ENCODE measurements around the gene KCNS1.
"Not testable (repeated sequence)": the region's sequence is repeated elsewhere in the genome, so short reads cannot be mapped to it uniquely, and the experiment has no call there.

Gene KCNS1

DNA sequence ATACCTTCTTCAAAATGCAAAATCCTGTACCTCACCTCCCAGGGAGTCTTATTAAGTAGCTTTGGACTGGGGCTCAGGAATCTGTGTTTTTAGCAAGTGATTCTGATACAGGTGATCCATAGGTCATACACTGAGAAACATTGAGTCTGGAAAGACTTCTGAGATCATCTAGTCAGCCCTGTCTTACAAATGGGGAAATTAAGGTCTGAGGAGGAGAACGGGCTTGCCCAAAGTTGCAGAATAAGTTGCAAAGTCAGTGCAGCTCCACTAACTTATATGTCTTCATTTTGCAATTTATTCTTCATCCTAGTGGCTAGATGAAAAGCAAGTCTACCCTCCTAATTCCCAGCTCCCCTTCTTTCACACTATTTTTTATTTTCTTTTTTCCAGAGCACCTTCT, 28.9 kb downstream of the KCNS1 start:
- DNase-seq, result no peak

GRCh38 chr20:45070932-45071632, 29.8 kb downstream of the KCNS1 start:
- no peak for DNase-seq

GRCh38 chr20:45069261-45069660, 31.7 kb downstream of the KCNS1 start:
- no peak for DNase-seq

GRCh38 chr20:45067558-45067957, 33.4 kb downstream of the KCNS1 start:
- no peak for DNase-seq

GRCh38 chr20:45067087-45067486, 33.8 kb downstream of the KCNS1 start:
- no peak for DNase-seq

DNA sequence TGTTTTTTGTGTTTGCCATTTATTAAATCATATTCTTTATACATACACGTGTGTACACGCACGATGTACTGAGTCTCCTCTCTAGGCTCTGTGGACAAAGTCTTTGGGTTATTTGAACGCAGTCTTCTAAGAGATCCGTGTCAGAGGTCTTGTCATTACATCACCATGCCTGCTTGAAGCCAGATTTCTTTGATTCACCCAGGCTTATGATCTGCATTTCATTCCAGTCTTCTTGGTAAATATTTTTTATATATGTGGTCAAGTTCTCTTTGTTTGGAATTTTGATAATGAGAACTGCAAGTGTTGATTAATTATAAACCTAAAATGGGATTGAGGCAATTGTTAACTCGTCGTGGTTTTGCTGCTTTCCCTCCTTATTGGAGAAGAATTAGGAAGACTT, 34.6 kb downstream of the KCNS1 start:
- DNase-seq, result no peak

DNA sequence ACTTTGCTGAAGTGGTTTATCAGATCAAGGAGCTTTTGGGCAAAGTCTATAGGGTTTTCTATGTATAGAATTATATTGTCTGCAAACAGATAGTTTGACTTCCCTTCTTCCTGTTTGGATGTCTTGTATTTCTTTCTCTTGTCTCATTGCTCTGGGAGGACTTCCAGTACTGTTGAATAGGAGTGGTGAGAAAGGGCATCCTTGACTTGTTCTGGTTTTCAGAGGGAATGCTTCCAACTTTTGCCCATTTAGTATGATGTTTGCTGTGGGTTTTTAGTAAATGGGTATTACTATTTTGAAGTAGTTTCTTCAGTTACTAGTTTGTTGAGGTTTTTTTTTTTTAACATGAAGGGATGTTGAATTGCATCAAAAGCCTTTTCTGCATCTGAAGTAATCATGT, 36.1 kb downstream of the KCNS1 start:
- no peak for DNase-seq

DNA sequence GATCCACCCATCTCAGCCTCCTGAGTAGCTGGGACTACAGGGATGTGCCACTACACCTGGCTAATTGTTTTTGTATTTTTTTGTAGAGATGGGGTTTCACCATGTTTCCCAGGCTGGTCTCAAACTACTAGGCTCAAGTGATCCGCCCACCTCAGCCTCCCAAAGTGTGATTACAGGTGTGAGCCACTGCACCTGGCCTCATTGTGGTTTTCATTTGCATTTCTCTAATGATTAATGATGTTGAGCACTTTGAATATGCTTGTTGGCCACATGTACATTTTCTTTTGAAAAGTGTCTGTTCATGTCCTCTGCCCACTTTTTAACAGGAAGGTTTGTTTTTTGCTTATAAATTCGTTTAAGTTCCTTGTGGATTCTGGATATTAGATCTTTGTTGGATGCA, 37.8 kb downstream of the KCNS1 start:
- DNase-seq, result not testable (repeated sequence)

DNA sequence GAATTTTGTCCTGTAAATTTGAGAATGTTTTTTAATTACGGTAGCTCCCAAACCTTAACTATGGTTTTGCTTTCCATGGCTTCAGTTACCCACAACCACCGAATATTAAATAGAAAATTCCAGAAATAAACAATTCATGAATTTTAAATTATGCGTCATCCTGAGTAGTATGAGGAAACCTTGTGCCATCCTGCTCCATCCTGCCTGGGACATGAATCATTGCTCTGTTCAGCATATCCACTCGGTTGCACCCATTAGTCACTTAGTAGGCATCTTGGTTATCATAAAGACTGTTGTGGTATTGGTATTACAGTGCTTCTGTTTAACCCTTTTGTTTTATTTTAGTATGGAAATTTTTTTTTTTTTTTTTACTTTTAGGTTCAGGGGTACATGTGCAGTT, 39.7 kb downstream of the KCNS1 start:
- DNase-seq, result no peak

GRCh38 chr20:45060294-45060693, 40.6 kb downstream of the KCNS1 start:
- DNase-seq, result no peak

DNA sequence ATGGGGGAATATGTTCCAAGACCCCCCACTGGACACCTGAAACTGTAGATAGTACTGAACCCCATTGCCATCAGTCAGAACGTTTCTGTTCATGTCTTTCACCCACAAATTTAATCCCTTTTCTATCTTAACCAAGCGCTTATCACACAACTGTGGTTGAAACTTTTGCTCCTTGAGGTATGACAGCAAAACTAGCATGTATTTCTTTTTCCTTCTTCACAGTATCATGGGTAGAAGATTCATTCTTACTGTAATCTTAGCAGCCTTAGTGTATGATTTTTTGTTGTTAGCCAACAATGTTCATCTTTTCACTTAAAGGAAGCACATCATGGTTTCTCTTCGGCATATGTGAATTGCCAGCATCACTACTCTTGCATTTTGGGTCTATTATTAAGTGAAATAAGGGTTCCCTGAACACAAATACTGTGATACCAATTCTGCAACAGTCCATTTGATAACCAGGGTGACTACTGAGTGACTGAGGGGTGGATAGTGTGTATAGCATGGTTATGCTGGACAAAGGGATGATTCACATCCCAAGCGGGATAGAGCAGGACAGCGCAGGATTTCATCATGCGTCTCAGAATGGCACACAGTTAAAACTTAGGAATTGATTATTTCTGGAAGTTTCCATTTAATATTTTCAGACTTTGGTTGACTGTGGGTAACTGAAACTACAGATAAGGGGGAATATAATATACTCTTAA, 41.8 kb downstream of the KCNS1 start:
- DNase-seq, result no peak

DNA sequence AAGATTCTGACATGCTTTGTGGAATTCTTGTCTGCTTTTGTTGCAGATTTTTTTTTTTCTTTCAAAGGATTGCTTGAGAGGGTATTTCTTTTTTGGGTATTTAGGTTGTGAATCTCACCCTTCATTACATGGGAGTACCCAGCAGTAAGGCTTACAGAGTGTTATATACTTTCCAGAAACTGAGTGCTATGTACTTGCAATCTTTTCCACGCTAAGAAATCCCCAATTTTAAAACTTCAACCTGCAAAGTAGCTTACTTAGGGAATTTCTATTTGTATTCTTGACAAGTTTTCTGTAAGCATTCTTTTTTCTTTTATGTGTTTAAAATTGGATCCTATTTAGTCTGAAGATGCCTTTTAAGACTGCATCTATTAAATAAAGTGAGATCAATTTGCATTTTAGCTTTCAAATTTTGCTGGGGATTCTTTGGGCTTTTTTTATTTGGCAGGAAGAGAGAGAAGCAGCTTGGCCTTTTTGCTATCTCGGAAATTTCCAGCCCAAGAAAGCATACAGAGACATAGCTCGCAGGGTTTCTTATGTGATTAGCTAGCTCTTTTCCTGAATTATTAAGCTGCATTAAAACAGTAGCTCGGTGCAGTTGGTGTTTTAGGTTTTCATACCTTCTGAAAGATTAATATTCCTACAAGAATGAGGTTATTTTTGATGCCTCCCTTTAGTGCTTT, 42.6 kb downstream of the KCNS1 start:
- DNase-seq, result no peak

DNA sequence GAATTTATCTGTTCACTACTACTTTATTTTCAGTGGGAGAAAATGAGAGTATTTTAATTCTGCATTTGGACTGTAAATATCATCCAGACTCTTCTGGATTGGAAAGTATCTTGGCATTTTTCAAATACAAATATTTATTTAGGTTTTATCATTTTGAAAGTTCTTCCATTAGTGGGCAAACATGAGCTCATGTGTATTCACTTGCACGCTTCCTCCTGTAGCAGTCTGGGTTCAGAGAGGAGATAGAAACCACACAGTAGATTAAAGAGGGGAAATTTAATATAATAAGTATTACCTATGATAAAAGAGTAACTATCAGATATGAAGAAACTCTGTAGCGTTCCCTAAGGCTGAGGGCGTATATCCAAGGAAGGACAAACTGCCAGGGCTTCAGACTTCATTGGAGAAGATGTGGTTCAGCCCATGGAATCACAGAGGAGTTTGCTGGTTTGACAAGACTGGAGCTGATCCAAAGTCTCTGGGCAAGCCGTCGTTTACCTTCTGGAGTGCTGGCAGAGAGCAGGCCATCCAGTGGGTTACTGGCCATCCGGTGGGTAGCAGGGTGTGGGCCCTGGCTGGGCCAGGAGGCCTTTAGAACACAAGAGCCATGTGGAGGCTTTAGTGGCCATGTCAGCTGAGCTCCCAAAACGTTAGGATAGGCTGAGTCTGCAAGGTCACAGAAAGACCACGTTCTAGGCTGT, 44.3 kb downstream of the KCNS1 start:
- no peak for DNase-seq

DNA sequence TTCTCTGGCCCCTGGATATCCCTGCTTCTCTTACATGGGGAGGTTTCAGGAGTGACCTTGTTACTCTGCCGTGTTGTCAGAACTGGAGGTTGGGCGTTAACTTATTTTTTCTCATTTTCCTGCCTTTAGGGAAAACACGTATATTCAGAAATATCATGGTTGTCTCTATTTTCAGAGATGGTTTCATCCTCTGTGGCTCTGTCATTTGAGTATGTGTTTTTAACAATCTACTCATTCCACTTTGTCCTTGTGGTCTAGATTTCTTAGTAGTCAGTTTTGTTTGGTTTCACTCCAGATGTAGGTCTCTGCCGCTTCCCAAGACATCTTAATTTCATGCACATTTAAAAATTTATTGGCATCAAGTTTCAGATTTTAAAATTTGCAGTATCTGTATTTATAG, 45.9 kb downstream of the KCNS1 start:
- DNase-seq, result no peak

DNA sequence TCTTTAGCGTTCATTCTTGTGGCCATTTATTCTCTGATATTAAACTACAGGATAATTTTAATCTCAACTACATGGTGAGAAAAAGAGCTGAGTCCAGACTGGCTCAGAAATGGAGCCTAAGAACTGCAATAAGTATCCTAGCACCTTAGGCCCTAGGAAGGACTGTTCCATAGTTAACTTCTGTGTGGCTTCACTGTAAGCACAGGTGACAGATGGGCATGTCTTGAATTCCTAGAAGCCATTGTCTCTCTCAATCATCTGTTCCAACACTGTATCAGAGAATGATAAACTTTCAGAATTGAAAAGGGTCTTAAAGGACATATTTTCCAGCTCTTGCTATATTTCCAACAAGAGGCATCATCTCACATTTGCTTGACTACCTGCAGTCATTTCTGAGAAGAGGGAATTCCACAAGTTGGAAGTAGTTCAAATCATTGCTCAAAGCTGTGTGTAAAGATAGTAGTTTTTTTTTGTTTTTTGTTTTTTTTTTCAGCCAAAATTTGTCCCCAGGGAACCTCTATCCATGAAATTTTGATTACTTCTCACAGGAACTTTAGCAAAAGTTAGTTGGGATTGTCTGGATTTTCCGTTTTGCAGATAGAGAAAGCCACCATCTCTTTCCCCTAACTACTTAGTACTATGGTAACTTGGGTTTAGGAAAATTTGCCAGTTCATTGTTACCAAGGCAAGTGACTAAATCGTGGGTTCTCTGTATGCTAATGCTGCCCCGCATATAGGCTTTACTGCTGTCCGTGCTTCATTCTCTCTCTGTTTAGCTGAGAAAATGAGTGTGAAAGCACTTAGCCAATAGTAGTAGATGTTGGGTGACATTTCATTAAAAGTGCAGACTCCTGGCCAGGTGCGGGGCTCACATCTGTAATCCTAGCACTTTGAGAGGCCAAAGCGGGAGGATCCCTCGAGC, 47.2 kb downstream of the KCNS1 start:
- DNase-seq, result no peak

DNA sequence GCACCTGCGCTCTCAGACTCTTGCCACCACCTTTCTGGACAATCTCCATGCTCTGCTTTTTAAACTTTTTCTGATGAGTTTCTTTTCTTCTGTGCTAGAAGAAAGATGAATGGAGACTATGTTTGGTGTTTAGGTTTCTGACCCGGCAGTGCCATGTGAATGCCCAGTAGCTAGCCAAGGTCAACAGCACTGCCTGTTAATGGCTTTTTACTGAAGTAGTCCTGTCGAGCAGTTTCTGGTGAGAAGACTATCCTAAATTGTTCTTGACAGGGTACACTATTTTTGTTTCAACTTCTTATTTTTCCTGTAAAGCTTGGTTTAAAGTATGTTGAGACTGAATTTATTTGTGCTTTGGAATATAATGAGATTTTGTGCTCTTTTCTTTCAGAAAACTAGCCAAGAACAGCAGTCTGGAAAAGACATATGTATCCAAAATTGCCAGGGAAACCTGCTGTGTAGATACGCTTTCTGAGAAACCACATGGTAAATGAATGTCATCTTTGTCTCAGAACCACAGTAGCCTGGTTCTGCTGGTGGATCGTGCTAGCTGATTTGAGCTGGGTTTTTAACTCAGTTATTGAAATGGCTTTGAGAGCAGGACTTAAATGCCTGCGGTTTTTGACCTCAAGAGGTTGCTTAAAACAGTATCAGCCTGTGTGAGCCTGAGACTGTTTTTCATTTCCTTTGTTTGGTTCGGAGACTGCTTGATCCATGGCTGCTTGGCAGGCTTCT, 48.1 kb downstream of the KCNS1 start:
- no peak for DNase-seq

DNA sequence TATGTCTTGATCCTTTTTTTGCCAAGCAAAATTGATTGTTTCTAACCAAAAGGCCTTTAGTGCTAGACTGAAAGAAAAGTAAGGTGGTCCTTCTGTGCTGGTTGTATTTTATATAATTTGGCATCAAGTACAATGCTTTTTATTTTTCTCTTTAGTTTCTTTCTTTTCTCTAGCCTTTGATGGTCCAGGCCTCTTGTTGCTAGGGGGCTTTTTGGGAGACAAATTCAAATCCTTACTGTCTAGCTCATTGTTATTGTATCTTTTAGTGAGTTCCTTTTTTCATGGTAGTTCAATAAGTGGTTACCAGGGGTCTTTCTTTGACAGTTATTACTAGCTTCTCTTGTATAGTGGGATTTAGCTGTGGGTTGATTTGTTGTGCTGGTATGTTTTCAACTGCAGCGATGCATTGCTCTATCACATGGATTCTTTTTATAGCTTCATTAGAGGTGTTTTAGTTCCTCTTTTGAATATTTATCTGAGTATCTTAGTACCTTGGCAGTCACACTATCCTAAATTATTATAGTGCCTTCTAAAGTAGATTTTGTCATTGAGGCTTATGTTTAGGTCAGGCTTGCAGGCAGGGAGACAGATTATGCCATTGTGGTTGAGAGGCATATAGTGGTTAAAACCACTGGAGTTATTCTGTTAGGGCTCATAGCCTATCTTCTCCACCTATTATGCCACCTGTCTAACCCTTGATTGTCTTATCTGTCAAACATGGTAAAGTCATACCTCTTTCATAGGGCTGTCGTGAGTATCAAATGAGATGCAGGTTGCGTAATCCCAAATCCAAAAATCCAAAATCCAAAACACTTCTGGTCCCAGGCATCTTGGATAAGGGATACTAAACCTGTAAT, 49.5 kb downstream of the KCNS1 start:
- no peak for DNase-seq

GRCh38 chr20:45049904-45050471, 50.9 kb downstream of the KCNS1 start:
- DNase-seq, result no peak

- no peak for DNase-seq
Measured at GRCh38 chr20:45049438-45049837, 51.5 kb downstream of the KCNS1 start.

GRCh38 chr20:45047581-45048119, 53.3 kb downstream of the KCNS1 start:
- DNase-seq, result no peak

Data from SHP77 (cell line).